ENCODE measurements around the gene TRIM66.

The TRIM66 gene

DNA sequence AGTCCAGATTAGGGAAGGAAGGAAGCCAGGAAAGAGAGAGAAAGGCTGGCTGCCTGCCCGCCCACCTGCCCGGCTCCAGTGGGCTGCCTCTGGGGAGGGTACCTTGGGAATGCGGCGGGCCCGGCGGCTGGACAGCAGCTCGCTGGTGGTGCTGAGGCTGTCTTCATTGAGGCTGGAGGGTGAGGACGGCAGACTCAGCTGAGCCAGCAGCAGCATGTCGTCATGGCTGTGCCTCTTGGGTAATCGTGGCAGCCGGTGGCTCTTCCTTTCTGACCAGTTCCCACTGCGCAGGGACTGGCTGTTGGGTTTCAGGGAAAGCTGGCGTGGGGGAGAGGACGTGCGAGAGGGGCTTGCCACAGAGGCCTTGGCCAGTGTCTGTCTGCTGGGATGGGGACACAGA is 33.0 kb upstream of the TRIM66 start:
- no peak for DNase-seq (ENCODE audit: low read depth in 2 of 2)

DNA sequence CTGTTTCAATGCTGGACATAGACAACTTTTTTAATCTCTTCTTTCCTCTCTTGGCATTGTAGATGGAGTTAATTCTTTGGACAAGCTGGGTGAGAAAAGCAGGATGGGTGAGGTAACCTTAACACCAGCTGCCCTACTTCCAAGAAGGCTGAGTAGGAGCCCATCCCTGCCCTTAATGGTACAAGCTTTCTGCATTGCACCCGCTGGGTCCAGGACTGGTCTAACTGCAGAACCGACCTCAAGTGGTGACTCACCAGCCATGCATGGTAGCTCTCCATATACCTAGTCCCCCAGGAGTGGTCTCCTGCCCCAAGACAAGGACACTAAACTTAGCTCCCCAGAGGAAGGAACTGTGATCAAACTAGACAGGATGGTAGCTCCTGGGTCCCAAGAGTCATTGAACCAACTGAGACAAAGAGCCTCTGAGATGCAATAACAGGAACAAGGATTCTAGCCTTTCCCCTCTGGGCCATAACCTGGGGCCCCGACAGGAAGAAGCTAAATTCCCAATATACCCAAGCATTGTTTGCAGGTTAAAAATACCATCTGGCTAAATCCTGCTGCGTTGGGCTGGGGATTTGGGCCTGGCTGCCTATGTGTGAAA is 32.3 kb upstream of the TRIM66 start:
- no peak for DNase-seq (ENCODE audit: low read depth in 2 of 2)

DNA sequence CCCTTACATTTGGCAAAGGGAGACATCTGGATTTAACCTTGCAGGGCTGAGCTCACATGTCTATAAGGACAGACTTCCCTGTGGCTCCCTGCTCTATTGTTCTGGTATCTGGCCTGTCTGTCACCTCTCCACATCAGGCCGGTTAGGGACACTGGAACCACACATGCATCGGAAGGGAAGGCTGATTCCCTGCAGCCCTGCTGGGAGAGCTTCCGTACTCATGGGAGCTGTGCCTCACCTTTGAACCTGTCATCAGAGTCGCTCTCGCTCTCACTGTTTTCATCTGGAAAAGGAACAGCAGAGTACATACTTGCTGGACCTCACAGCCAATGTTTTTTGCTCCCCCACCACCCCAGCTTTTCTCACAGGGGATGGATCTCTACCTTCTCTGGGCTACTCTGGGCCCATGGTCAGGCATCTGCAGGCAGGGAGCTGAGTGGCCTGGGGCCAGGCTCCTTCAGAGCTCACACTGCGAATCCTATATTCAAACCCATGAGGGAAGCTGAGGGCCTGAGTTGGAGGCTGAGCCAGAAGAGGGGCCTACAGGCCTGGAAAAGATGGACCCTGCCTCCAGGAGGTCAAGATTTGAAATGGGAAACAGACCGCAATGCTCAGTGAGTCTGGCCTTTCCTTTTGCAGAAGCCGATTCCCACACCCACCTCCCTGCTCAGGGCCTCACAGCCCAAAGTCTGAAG is 31.4 kb upstream of the TRIM66 start:
- DNase-seq (ENCODE audit: low read depth in 2 of 2): no peak

DNA sequence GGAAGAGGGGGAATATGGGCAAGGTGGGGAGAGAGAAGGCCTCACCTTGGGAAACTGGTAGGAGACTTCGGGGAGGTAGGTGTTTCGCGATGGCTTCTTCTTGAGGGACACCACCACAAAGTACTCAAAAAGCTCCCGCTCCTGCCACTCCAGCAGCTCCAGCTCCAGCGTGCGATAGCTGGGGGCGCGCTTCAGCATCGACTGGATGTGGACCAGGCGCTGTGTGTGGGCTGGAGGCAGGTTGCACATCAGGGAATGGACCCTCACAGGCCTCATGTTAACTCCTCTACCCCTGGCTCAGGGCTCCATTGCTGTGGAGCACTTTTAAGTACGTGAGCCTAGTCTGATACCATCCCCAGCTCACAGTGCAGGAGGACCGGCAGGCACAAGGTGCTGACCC is 30.0 kb upstream of the TRIM66 start:
- DNase-seq (ENCODE audit: low read depth in 2 of 2): no peak

DNA sequence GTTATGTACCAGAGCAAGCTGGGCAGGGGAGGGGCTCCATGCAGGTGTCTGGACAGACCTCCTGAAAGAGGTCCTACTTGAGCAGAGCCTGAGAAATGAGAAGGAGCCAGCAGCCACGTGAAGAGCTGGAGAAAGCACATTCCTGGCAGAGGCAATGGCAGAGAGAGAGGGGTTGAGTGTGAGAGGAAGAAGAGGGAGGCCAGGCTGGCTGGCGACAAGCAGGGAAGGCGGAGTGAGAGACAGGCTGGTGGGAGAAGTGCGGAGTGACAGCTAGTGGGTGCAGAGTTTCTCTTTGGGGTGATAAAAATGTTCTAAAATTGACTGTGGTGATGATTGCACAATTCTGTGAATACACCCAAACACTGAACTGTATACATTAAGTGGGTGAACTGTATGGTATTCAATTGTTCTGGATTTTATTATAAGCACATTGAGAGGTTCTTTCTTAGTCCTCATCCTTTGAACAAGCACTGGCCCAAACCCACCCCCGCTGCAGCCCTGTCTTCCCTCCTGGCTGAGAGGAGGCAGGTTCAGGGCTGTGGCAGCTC is 29.5 kb upstream of the TRIM66 start:
- DNase-seq (ENCODE audit: low read depth in 2 of 2): no peak

DNA sequence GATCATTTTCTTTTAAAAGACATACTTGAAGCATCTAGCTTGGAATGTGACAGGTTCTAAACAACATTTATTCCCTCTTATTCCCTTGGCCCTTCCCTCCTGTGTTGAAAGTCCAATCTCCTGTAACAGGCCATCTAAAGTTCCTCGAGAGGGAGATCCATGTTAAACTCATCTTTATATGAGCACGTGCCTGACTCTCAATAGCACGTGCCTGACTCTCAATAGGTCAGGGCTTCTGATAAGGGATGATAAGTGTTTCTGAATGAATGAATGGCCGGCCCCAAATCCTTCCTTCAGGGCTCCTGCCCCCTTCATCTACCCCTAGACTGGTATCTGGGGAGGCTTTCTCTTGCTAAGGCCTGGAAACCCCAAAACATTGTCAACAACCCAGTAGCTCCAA is 27.3 kb upstream of the TRIM66 start:
- no peak for DNase-seq (ENCODE audit: low read depth in 2 of 2)

DNA sequence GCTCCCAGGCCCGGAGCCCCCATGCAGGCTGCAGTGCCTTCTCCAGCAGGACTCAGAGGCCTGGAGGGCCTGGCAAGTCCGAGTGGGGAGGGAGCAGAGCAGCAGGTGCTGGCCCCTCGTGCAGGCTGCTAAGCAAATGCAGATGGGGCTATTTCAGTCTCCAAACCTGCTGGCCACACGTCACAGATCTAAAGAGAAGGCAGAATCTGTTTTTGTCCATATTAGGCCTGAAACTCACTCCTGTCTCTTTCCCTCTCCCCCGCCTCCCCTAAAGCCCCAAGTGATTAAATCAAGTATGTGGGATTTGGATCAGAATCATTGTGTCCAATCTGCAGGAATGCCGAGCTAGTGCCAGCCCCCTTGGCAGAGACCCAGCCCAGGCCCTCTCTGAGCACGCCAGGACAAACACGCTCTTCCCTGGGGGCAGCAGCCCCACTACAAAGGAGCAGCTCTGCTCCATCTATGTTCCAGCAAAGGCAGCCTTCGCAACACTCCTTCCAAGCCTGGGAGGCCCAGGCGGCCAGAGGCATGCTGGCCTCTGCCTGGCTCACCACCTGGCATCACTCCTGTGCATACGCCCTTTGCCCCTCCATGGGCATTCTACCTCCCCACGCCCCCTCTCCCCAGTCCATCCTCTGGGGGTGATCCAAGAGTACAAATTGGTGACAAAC is 26.7 kb upstream of the TRIM66 start:
- no peak for DNase-seq (ENCODE audit: low read depth in 2 of 2)

DNA sequence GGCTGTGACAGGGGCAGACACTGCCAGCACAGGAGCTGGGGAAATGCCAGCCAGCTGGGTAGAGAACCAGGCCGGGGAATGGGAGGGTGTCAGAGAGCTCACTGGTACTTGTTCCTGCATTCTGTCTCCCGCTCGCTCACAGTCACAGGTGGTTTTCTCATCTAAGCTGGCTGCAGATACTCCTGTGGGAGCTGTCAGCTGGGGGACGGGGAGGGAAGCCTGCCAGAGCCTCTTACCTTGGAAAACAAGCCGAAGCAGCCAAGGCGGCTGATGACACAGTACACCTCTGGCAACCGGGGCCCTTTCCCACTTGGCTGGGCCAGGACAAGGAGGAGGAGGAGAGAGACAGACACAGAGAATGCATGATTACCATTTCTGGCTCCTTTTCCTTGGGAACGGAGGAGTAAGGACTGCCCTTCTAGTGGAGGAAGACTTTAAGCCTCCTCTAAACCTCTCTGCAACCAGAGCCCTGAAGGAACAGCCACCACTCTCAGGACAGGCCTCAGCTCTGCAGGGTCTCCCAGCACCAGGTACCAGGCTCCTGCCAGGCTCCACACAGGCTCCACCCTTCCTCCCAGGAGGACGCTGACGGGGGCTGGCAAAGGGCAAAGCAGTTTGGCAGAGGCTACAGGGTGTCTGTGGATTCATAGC is 25.2 kb upstream of the TRIM66 start:
- no peak for DNase-seq (ENCODE audit: low read depth in 2 of 2)

DNA sequence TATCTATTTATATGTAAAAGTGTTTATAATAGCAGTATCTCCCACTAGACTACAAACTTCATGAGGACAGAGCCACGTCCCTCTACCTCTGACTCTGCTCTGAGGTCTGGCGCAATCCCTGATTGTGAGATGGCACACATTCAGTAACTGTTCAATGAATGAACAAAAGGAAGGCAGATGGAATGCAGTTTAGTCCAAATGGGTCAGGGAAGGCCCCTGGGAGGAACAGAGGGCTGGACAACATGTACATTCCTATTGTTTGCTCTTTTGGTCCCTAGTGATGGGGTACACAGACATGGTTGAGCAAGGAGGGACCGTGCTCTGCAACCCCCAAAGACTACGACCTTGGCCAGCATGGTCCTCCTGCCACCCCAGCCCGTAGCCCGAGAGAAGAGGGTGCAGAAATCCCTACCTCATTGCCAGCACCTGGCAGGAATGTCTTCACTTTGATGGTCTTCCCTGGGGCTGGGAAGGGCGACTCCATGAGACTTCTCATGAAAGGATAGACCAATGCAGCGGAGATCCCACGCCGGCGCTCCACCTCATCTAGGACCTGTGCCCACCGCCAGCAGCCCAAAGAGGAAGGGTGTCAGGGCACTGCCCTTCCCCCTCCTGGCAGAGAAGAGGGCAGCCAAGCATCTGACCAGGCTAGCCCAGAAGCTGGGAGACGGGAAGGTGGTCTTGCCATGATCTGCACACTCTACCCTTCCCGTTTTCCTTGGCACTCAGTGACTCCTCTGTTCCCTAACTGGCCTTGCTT is 24.4 kb upstream of the TRIM66 start:
- DNase-seq (ENCODE audit: low read depth in 2 of 2): no peak

DNA sequence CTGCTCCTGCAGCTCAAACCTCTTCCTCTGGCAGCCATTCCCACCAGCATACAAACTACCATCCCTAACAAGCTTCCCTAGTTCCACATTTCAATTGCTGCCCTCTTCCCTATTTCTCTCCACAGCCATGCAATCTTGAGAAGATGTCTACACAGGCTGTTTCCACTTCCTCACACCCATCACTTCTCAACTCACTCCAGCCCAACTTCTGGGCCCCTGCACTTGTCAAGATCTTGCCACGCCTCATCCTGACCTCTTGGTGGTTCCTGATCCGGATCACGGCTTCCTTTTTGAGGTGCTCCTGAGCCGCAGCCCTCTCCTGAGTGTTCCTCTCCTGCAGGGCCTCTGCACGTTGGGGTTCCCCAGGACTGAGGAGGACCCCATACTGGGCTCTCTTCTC is 22.7 kb upstream of the TRIM66 start:
- DNase-seq (ENCODE audit: low read depth in 2 of 2): no peak

DNA sequence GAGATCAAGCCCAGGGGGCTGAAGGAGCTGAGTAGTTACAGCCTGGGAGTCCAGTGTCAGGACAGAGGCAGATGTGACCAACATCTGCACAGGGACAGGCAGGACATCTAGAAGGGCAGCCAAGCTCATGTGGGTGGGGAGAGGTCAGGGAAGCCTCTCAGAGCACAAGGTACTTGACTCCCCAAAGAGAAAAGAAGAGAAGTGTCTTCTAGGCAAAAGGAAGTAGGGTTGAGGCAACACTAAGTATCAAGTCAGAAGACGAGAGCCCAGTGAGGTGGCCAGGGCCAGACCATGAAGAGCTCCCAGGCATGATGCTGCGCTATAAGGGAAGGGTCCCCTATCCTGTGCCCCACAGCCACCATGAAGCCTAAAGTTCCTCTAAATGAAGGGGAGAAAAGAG is 21.7 kb upstream of the TRIM66 start:
- DNase-seq (ENCODE audit: low read depth in 2 of 2): no peak

DNA sequence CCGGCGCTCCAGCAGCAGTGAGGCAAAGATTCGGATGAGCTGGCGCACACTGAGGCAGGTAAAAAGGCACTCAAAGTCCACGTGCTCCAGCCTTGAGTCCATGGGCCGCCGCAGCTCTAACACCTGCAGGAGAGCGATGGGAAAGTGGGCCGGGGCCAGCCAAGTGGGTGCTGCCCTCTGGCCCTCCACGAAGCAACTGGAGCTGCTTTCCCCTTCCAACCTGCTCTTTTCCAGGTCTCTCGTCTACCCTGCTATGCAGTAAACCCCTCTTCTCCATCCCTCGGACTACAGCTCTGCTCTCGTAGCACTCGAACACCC is 20.1 kb upstream of the TRIM66 start:
- DNase-seq (ENCODE audit: low read depth in 2 of 2): no peak

DNA sequence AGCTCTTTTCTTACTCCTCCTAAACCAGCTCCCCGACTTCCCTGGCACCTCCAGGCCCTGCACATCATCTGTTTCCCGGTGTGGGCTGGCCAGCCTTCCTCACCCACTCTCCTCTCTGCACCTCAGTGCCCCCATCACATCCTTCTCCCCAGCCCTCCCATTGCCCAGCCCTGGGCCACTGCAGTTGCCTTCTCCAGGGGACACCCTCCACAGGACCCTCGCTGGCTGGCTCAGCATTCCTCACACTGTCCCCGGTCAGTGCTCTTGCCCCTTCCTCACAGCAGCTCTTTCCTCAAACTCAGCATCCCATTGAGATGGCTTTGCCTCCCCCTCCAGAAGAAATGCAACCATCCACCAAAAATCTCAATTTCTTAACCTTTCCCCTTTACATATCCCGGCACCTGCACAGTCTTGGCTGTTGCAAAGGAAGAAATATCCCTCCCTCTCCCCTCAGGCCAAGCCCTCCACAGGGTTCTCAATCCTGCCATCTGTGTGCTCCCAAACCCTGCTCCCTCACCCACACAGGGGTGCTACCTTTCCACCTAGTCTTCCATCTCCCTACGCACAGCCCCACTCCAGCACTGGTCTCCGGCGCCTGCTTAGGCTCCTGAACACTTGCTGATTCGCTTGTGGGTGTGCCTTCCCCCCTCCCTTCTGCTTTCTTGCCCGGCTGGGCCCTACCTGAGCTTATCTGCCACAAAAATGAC is 19.6 kb upstream of the TRIM66 start:
- no peak for DNase-seq (ENCODE audit: low read depth in 2 of 2)

DNA sequence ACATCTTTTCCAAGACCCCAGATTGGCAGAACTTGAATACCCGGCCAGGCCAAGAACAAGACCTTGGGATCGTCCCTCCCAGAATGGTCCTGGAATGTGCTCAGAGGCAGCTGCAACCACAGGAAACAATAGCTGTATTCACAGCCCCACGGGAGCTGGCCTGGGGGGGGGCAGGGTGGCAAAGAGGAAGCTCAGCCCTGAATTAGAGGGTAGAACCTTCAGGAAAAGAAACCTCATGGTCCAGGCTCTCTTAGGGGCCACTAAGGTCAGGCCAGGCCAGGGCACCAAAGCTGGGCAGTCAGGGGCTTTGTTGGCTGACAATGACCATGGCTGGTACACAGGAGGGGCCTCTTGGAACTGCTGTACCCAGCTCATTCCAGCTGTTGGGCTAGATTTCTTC is 17.4 kb upstream of the TRIM66 start:
- no peak for DNase-seq (ENCODE audit: low read depth in 2 of 2)

DNA sequence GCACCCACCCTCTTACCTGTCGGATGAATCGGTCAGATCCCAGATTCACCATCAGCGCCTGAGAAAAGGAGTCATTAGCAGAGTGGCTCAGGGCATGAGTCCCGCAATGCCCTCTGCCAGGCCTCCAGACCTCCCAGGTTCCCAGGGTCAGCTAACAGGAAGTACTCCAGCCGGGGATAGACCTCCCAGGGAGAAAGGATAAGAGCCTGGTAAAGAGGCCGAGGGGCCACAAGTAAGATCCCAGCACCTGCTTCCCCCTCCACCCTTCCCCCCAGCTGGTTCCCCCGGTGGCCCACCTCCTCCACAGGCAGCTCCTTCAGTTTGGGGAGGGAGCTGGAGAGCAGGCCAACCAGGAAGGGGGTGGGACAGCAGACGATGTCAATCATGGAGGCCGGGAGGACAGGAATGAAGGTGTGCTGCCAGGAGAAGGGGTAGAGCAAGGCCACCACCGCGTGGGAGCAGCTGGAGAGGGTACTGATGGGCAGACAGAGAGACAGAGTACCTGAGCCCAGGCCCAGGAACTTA is 16.5 kb upstream of the TRIM66 start:
- DNase-seq (ENCODE audit: low read depth in 2 of 2): no peak

DNA sequence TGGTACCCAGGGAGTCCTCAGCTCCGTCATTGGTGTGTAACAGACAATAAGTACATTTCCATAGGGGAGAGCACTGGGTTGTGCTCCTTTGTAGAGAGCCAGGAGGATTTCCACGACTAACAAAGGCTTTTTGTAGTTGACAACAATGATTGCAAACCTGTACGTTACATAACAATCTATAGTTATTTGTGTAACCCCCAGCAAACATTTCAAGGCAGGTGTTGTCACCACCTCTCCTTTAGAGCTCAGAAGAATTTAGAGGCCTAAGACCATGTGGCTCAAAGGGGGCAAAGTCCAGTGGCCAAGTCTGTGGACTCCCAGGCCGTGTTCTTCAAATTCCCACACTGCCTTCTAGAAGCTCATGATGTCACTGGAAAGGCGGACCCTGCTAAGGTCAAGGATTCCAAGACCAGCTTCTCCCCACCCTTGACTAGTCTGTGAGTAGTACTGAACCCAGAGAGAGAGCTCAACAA is 15.9 kb upstream of the TRIM66 start:
- DNase-seq (ENCODE audit: low read depth in 2 of 2): no peak

DNA sequence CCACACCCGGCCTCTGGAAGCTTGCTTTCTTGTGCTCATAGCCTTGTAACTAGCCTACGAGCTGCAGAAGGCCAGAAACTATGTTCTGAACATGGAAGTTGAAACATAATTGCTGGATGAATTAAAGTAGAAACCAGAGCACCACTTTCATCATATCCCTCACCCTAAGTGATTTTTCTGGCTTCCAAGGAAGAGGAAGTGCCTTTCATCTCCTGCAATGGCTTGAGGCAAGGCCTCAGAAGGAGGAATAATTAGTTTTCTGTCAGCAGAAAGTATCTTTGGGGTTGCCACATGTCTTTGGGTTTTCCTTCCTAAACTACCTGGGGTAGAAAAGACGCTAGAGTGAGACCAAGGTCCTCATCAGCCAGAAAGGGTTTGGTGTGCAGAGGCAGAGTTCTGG is 14.6 kb upstream of the TRIM66 start:
- DNase-seq (ENCODE audit: low read depth in 2 of 2): no peak

DNA sequence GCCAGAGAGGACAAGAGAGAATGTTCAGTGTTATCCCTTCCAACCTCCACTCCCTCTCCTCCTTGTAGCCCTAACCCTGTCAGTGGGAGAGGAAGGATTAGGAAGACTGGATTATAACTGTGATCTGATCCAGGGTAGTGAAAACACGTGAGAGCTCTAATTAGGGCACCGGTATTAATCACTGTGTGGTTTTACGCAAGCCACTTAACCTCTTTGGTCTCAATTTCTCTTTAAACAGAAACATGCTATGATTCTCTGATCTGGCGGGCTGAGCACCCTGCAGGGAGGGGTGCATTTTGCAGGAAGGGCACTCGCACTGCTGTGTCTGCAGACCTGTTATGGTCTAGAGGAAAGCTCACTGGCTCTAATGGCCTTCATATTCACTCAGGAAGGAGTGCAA is 11.7 kb upstream of the TRIM66 start:
- no peak for DNase-seq (ENCODE audit: low read depth in 2 of 2)

DNA sequence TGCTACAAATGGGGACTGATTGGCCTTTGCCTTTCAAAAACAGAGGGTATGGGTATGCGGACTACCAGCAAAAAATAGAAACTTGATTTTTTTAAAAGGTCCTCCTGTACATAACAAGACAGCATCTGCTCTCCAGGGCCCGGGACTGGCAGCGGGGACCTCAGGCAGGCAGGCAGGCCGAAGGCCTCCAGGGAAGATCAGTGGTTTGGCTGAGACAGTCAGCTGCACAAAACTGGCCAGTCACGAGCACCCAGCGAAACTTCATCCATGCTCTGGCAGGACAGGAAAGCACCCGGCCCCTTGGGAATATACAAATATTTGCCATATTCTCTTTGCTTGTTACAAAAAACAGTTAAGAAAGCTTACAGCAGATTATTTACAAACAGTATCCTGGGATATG is 11.1 kb upstream of the TRIM66 start:
- no peak for DNase-seq (ENCODE audit: low read depth in 2 of 2)

DNA sequence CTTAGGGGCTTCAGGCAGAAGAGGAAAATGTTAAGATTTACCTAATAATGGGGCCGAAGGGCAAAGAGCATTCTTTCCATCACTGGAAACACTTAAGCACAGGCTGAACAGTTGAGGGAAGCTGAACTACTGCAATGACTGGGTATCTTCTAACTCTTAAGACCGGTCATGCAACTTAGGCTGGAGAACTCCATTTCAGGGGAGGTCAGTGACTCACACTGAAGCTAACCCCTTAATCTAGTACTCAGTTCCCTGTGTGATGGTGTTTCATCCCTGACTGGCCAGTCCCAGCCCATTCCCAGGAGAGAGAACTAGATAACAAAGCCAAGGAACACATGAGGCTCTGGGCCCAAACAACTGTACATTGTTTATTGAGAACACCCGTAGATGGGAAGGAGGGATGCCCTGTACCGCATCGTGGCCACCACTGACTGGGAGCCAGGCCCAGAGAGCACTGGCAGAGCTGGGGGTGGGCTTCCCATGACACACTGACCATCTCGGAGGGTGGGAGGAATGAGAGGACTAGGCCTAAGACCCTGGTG is 10.6 kb upstream of the TRIM66 start:
- DNase-seq (ENCODE audit: low read depth in 2 of 2): no peak

DNA sequence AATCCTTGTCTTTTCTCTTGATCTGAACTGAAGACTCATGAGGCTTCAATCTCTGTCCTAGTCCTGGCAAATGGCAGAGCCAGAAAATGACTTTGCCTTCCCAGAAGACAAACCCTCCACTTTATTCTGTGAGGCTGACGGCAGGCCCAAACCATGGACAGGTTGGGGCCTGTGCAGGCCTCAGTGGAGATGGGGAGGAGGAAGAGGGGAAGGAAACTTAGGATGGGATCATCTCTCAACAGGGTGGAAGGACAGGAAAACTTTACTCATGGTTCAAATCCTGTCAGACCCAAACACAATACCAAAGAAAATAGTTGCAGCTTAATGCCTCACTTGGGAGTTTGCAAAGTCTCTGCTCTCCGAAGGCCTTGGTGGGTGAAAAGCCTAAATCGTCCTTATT is 10.0 kb upstream of the TRIM66 start:
- DNase-seq (ENCODE audit: low read depth in 2 of 2): no peak
